Colon (tissue), 2 donors: Measurements from ENCODE around the gene PDCD4.

Experiments used
- FAIRE-seq: peaks from 2 replicates; lab custom pipeline; 2012; peaks lifted over from hg19 to GRCh38; lab: Jason Lieb, UNC
- donor health status: control.
- donor health status: control.

PDCD4 gene

GRCh38 chr10:110919971-110920881 lies 48.5 kb downstream of the PDCD4 start:
- FAIRE-seq: no peak

DNA sequence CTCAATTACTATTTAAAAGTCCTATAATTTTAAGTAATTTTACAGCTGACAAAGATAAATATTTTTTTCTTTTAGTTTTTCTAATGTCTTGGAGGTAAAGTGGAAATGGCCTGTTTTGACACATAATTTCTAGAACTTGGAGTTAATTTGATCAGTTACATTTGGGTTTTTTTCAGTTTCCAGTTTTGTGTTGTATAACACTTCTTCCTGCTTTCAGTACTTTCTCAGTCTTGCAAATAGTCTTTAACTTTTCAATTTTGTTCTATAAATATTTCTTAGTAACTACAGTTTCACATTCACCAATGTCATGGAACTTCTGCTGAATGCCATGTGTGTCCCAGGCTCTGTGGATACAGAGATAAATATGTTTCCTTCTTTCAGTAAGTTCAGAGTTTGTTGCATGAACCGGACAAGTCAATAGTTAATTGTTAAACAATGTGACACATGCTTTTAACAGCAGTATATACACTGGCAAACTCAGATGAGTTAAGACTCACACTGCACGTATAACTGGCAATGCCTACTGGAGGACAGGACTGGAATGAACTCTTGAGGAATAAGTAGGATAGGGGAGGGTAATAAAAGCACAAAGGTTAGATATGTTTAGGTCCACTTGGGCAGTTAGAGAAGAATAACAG lies 52.2 kb downstream of the PDCD4 start:
- FAIRE-seq: no peak

DNA sequence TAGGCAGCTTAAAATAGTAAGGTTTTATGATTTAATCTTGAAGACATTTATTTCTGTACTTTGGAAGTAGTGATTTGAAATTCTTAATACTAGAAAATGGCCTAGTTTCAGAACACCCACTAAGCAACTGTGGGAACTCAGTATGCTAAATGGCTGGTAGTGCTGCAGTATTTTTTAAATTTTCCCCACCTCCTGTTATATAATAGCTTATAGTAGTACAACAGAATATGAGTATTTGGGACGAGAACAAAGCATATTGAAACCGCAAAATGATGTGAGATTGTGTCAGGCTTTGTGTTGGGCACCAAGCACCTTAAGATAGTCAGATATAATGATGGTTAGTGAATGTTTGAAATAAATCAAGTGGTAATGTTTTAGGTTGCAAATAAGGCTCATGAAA lies 55.7 kb downstream of the PDCD4 start:
- FAIRE-seq: no peak

DNA sequence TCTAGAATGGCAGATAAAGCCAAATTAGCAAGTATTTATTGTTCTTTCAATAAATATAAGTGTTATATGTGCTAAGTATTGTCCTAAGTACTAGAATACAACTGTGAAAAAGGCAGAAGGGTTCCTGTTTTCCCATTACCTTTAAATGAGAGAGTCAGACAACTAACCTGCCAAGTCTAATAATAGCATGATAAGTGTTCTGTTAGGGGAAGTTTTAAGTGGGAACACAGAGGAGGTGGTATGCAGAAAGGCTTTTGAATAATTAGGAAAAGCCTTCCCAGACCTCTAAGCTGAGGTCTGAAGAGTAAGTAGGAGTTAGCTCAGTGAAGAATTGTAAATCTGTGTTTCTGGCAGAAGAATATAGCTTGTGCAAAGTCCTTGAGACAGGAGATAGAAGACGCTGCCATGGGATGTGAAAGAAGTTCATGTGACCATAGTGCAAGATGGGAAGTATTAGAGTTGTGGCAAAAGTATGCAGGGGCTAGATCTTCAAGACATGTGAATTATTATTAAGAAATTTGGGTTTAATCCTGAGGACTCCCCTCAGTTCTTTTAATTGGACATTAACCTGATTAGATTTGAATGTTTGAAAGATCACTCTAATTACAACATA lies 60.1 kb downstream of the PDCD4 start:
- FAIRE-seq: no peak

GRCh38 chr10:110932505-110933180 lies 60.9 kb downstream of the PDCD4 start:
- FAIRE-seq: no peak

DNA sequence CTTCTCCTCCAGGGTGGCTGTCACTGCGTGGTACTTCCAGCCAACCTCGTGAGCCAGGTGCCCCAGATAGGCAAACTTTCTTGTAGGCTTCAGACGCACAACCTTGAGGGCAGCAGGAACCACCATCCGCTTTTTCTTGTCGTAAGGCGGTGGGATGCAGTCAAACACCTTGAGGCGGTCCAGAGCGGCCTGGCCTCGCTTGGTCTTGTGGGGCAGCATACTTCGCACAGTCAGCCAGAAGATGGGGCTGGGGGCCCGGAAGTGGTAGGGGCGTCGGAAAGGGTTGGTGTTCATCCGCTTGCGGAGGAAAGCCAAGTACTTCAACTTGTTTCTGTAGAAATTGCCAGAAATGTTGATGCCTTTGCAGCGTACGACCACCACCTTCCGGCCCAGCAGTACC lies 65.0 kb downstream of the PDCD4 start:
- no peak for FAIRE-seq

GRCh38 chr10:110939419-110939818 lies 67.7 kb downstream of the PDCD4 start:
- no peak for FAIRE-seq

DNA sequence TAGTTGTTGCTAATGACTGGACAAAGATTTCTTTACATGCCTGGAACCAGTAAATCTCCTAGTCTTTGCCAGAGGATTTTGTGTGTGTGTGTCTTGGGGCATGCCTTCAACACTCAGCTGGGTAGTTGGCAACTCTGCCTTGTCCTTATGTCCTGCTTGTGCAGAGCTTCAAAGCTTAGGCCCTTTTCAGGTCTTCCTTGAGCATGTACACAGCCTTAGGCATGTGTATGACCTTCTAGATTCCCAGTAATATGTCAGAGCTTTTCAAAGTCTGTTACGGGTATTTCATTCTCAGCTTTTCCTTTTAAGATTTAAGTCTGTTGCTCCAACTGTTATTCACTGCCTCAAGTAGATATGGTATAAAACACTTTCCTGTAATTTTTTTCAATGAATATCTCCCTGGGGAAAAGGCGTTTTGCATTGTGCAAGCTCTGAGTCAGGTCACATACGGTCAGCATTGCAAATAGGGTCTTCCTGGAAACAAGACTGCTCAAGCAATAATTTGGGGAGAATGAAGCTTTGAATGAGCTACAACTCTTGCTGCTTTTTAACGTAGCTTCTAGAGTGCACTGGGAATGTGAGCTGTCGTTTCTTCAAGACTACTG lies 73.2 kb downstream of the PDCD4 start:
- FAIRE-seq: no peak

DNA sequence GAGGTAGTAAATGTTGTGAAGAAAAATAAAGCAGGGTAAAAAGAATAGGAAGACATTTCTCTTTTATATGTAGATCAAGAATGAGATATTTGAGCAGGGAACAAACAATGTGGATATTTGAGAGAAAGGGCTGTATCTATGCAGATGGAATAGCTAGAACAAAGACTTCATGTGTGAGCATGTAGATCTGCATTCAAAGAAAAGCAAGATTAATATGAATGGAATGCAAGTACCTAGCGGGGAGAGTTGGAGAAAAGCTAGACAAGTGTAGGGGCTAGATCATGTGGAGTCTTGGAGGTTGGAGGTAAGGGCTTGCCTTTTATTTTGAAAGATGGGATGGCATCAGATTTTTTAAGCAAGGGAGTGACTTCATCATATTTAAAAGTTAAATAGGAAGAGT lies 74.8 kb downstream of the PDCD4 start:
- no peak for FAIRE-seq

GRCh38 chr10:110947061-110947595 lies 75.4 kb downstream of the PDCD4 start:
- FAIRE-seq: no peak
